ENCODE measurements around the gene GOLGA6L10. TPM values are rescaled to one million over a fixed set of nuclear protein-coding genes. Genes with fewer than 3 reads are reported as not detected.
"Not testable (repeated sequence)": the region's sequence is repeated elsewhere in the genome, so short reads cannot be mapped to it uniquely, and the experiment has no call there.

GOLGA6L10 gene
- 0.82 and 0.84 TPM in 2 replicates for total RNA-seq

GRCh38 chr15:82349375-82349774 lies at the start of gene GOLGA6L10:
TSS of gene GOLGA6L10 (minus strand) at chr15:82349475. CDS start at chr15:82349375, 100 bp downstream.
- not testable (repeated sequence) for H3K4me3 ChIP-seq (ENCODE audit: low read depth, low read length); DNase-seq (ENCODE audit: low read depth); H3K27me3 ChIP-seq (ENCODE audit: control insufficient read depth, insufficient read depth, low read length); H3K36me3 ChIP-seq (ENCODE audit: control insufficient read depth, insufficient read depth, low read length)

- no peaks in the 10 kb centered on the region for H3K36me3 ChIP-seq (ENCODE audit: control insufficient read depth, insufficient read depth, low read length)
- H3K4me3 ChIP-seq (ENCODE audit: low read depth, low read length) = no peak overlapping the region
- DNase-seq (ENCODE audit: low read depth) = no peak
- no peak for TF ChIP-seq CTCF (IDR thresholded peaks at IDR 0.05; ENCODE audit: insufficient read depth, low read length, poor library complexity, severe bottlenecking)
- H3K27me3 ChIP-seq (ENCODE audit: control insufficient read depth, insufficient read depth, low read length) = no peaks in the 10 kb centered on the region
These were observed 49.5 kb upstream of the GOLGA6L10 start for GRCh38 chr15:82398785-82399184.

- TF ChIP-seq CTCF (IDR thresholded peaks at IDR 0.05; ENCODE audit: insufficient read depth, low read length, poor library complexity, severe bottlenecking) = no peak
- DNase-seq (ENCODE audit: low read depth) = no peak
- no peaks in the 10 kb centered on the region for H3K36me3 ChIP-seq (ENCODE audit: control insufficient read depth, insufficient read depth, low read length)
These were observed 48.5 kb upstream of the GOLGA6L10 start for GRCh38 chr15:82397817-82398216.

GRCh38 chr15:82395788-82396187 lies 46.5 kb upstream of the GOLGA6L10 start:
- H3K36me3 ChIP-seq (ENCODE audit: control insufficient read depth, insufficient read depth, low read length); H3K4me3 ChIP-seq (ENCODE audit: low read depth, low read length); DNase-seq (ENCODE audit: low read depth); H3K27me3 ChIP-seq (ENCODE audit: control insufficient read depth, insufficient read depth, low read length): not testable (repeated sequence)

More at GRCh38 chr15:82397817-82398216, 48.5 kb upstream of the GOLGA6L10 start:
- Histone ChIP-seq H3K4me3 (ENCODE audit: low read depth, low read length) (no peak overlapping the region), H3K27me3 (ENCODE audit: control insufficient read depth, insufficient read depth, low read length) (no peaks in the 10 kb centered on the region)

- TF ChIP-seq CTCF (IDR thresholded peaks at IDR 0.05; ENCODE audit: insufficient read depth, low read length, poor library complexity, severe bottlenecking) = no peak
- Histone ChIP-seq H3K36me3 (ENCODE audit: control insufficient read depth, insufficient read depth, low read length) (no peaks in the 10 kb centered on the region), H3K27me3 (ENCODE audit: control insufficient read depth, insufficient read depth, low read length) (no peaks in the 10 kb centered on the region), H3K4me3 (ENCODE audit: low read depth, low read length) (no peak overlapping the region)
- no peak for DNase-seq (ENCODE audit: low read depth)
These were observed 44.4 kb upstream of the GOLGA6L10 start for GRCh38 chr15:82393671-82394070.

GRCh38 chr15:82392077-82392476 lies 42.8 kb upstream of the GOLGA6L10 start:
- not testable (repeated sequence) for H3K36me3 ChIP-seq (ENCODE audit: control insufficient read depth, insufficient read depth, low read length); DNase-seq (ENCODE audit: low read depth); H3K27me3 ChIP-seq (ENCODE audit: control insufficient read depth, insufficient read depth, low read length); H3K4me3 ChIP-seq (ENCODE audit: low read depth, low read length)

GRCh38 chr15:82390152-82390551 lies 40.9 kb upstream of the GOLGA6L10 start:
- not testable (repeated sequence) for H3K4me3 ChIP-seq (ENCODE audit: low read depth, low read length); H3K27me3 ChIP-seq (ENCODE audit: control insufficient read depth, insufficient read depth, low read length); DNase-seq (ENCODE audit: low read depth); H3K36me3 ChIP-seq (ENCODE audit: control insufficient read depth, insufficient read depth, low read length)

GRCh38 chr15:82387209-82387608 lies 37.9 kb upstream of the GOLGA6L10 start:
- H3K36me3 ChIP-seq (ENCODE audit: control insufficient read depth, insufficient read depth, low read length); H3K27me3 ChIP-seq (ENCODE audit: control insufficient read depth, insufficient read depth, low read length); DNase-seq (ENCODE audit: low read depth); H3K4me3 ChIP-seq (ENCODE audit: low read depth, low read length): not testable (repeated sequence)

GRCh38 chr15:82381330-82381955 lies 32.2 kb upstream of the GOLGA6L10 start:
- not testable (repeated sequence) for H3K4me3 ChIP-seq (ENCODE audit: low read depth, low read length); DNase-seq (ENCODE audit: low read depth); H3K27me3 ChIP-seq (ENCODE audit: control insufficient read depth, insufficient read depth, low read length); H3K36me3 ChIP-seq (ENCODE audit: control insufficient read depth, insufficient read depth, low read length)

- not testable (repeated sequence) for H3K4me3 ChIP-seq (ENCODE audit: low read depth, low read length); DNase-seq (ENCODE audit: low read depth); H3K36me3 ChIP-seq (ENCODE audit: control insufficient read depth, insufficient read depth, low read length); H3K27me3 ChIP-seq (ENCODE audit: control insufficient read depth, insufficient read depth, low read length)
These were observed 30.3 kb upstream of the GOLGA6L10 start for GRCh38 chr15:82379552-82379951.

GRCh38 chr15:82373661-82374060 lies 24.4 kb upstream of the GOLGA6L10 start:
- DNase-seq (ENCODE audit: low read depth); H3K36me3 ChIP-seq (ENCODE audit: control insufficient read depth, insufficient read depth, low read length); H3K27me3 ChIP-seq (ENCODE audit: control insufficient read depth, insufficient read depth, low read length); H3K4me3 ChIP-seq (ENCODE audit: low read depth, low read length): not testable (repeated sequence)
